ENCODE measurements around the gene NXT2.

GRCh38 chrX:109537324-109537665 is 651 bp downstream of the NXT2 start:
- TF ChIP-seq CTCF (IDR thresholded peaks at IDR 0.05) (no peak), POLR2A (IDR thresholded peaks at IDR 0.05) (no peak)

Data from sigmoid colon (tissue), 3 donors.